Neural cell (in vitro differentiated cells): ENCODE results near the gene ENTREP3.
"Not testable (repeated sequence)": the region's sequence is repeated elsewhere in the genome, so short reads cannot be mapped to it uniquely, and the experiment has no call there.

Experiments
- EP300 ChIP-seq: fragments of 450-650 bp; conservative IDR thresholded peaks from 2 replicates; pipeline ENCODE4 v1.6.1; 2014; ENCODE audit warnings: antibody characterized with exemption, mild to moderate bottlenecking, moderate library complexity; ENCODE audit not compliant: poor library complexity, severe bottlenecking
- POLR2AphosphoS5 ChIP-seq: IDR thresholded peaks from 2 replicates; pipeline ENCODE4 v1.6.1; 2012
- SMC3 ChIP-seq: fragments of 450-650 bp; conservative IDR thresholded peaks from 2 replicates; pipeline ENCODE4 v1.6.1; 2014; ENCODE audit warnings: antibody characterized with exemption, mild to moderate bottlenecking, moderate library complexity; ENCODE audit not compliant: poor library complexity
- TF ChIP-seq, protein P1 (sequence below): fragments of 450-650 bp; IDR thresholded peaks from 2 replicates; pipeline ENCODE4 v1.5.1; 2014; ENCODE audit warnings: antibody characterized with exemption, mild to moderate bottlenecking, moderate library complexity; ENCODE audit not compliant: poor library complexity, severe bottlenecking

DNA sequence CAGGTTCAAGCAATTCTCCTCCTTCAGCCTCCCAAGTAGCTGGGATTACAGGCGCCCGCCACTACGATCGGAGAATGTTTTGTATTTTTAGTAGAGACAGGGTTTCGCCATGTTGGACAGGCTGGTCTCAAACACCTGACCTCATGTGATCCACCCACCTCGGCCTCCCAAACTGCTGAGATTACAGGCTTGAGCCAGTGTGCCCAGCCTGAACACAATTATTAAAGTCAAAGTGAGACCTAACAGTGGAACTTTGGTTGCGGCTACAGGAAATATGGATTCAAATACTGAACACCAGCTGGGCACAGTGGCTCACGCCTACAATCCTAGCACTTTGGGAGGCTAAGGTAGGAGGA lies 29.9 kb downstream of the ENTREP3 start:
- TF ChIP-seq, protein P1, sequence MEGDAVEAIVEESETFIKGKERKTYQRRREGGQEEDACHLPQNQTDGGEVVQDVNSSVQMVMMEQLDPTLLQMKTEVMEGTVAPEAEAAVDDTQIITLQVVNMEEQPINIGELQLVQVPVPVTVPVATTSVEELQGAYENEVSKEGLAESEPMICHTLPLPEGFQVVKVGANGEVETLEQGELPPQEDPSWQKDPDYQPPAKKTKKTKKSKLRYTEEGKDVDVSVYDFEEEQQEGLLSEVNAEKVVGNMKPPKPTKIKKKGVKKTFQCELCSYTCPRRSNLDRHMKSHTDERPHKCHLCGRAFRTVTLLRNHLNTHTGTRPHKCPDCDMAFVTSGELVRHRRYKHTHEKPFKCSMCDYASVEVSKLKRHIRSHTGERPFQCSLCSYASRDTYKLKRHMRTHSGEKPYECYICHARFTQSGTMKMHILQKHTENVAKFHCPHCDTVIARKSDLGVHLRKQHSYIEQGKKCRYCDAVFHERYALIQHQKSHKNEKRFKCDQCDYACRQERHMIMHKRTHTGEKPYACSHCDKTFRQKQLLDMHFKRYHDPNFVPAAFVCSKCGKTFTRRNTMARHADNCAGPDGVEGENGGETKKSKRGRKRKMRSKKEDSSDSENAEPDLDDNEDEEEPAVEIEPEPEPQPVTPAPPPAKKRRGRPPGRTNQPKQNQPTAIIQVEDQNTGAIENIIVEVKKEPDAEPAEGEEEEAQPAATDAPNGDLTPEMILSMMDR = not testable (repeated sequence)
- not testable (repeated sequence) for TF ChIP-seq EP300, POLR2AphosphoS5, SMC3
